NCI-H524 treated with DMSO at 0.1 percent for 48 hours (cell line): ENCODE data around the gene ALX4.

ENCODE experiments used
- DNase-seq: peaks from one replicate; lab custom pipeline; 2025; lab: John Stamatoyannopoulos, UW

Gene ALX4

DNA sequence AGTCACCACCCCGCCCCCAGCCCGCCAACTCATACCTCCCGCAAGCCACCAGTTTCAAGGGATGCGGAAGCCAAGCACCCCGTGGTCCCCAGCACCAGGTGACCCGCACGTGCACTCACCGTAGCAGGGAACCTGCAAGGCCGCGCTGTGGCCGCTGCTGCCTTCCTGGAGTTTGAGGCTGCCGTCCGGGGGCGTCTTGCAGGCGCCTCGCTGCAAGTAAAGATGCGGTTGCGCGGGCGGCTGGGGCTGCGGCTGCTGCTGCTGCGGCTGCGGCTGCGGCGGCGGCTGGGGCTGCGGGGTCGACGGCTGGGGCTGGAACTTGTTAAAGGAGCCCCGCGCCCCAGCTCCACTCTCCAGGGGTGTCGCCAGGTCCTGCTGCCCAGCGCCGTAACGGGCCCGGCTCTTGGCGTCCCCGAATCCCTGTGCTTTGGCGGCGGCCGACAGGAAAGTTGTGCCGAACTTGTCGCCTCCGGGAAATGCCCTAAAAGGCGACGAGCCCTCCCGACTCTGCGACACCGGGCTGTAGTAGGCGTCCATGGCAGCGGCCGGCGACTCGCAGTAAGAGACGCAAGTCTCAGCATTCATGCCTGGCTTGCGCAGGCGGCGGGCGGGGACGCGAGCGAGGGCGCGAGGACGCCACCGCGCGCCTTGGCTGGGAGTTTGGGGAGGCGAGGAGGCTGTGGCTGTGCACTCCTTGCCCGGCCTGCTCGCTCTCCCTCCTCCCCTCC is at the start of gene ALX4:
Gene ALX4, minus strand, starts transcription at position 662 of the 728 bp plus-strand sequence. Its CDS starts 77 bp downstream, at position 585.
- DNase-seq, result no peak

DNA sequence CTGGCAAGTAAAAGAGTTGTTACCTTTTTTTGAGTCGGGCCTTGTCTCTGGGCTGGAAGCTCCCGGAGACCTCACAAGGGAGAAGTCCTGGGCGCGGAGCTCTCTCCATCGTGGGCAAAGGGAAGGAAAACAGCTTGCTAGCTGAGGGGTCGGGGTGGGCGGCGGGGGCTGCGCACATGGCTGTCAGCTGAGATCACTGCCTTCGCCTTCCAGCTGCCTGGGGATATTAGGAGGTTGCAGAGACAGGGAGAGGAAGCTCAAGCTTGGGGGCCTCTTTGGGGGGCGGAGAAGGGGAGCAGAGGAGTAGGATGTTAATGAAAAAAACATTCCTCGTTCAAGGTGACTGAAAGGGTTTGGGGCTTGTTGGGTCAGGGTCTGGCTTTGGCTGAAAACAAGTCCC is 49.2 kb upstream of the ALX4 start:
- no peak for DNase-seq

DNA sequence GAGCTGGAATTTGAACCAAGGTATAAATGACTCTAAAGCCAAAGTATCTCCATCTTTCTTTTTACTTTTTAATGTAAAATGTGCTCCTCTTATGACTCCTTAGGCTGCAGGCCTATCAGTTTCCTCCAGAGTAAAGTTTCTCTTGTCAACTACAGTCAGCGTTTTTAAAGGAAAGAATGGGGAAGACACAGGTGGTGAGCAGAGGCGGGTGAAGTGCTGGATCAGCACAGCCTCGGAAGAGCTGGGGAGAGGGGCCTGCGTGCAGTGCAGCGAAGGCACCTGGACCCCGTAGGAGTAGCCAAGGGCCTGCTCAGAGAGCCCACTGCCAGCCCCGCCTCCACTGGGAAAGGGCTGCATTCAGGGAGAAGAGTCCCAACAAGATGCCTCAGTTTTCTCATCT is 48.8 kb upstream of the ALX4 start:
- no peak for DNase-seq

DNA sequence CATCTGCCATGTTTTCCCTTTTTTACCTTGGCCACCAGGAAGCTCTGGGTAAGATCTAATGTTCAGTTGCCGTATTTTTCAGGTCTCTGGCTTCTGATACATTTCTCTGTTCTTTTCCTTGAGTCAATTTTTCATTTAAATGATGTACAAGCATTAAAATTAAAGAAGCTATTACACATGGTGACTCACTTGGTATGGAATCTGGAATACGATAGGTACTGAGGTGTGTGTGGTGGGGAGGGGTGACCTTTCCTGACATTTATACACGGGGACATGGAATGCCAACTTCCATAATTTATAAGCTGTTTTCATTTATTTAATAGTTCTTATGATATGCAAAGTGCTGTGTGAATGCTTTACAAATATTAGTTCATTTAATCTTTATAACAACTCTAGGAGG is 47.8 kb upstream of the ALX4 start:
- DNase-seq, result no peak

DNA sequence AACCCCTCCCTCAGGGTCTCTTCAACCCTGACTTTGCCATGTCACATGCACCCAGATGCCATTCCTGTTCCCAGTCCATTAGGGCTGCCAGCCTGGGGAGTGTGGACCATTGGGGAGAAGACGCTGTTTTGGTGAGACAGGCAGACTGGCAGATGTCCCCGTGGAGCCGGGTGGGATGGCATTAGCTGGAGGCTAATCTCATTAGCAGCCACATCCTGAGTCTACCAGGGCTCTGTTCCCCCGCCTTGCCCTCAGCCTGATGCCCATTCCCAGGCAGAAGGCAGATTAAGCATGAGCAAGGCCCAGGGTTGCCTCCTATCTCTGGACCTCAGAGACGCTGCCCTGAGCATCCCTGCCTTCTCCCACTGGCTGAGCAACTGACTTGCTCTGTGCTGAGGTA is 46.4 kb upstream of the ALX4 start:
- DNase-seq, result peak; percentile 78

DNA sequence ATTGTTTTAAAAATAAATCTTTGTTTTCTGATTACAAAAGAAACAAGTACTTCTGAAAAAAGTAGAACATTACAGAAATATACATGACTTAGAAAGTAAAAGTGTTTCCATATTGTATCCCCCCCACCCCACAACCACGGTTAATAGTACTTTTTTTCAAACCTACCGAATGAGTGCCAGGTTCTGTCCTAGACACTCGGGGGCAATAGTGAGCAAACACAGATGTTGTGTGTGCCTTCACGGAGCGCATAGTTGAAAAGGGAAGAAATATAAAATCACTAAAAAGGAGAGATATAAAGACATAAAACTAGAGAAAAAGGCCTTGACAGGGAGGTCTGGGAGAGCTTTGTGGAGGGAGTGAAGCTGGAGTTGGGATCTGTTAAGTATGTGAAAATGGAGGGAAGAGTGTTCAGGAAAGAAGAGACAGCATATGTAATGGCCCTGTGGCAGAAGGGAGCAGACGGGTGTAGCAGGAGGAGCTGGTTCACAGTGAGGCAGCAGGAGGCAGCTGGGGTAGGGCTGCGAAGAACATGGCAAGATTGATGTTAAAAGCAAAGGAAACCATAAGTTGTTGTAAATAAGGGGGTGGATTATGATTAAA is 42.1 kb upstream of the ALX4 start:
- DNase-seq, result no peak

DNA sequence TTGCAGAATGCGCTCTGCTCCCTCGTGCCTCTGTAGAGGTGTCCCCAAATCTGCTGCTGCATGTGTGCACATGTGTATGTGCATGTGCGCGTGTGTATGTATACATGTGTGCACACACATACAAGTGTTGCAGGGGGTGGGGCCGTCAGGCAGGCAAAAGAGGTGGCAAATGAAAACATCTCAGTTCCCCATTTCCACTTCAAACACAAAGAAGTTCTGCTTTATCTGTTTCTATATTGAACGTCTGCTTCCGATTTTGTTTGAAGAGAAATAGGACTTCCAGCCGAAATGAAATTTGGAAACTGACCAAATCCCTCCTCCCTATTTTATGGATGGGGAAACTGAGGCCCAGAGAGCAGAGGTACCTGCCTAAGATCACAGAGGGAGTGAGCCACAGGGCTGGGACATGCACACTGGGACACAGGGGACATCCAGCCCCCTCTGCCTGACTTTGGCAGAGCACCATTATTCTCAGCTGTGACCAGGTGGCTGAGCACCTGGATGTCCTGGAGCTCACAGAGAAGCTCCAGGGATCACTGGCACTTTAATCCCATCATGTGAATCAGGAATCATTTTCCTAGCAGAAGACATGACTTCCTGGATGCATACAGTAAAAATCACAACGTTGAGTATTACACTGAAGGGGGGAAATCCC is 41.2 kb upstream of the ALX4 start:
- DNase-seq, result no peak

DNA sequence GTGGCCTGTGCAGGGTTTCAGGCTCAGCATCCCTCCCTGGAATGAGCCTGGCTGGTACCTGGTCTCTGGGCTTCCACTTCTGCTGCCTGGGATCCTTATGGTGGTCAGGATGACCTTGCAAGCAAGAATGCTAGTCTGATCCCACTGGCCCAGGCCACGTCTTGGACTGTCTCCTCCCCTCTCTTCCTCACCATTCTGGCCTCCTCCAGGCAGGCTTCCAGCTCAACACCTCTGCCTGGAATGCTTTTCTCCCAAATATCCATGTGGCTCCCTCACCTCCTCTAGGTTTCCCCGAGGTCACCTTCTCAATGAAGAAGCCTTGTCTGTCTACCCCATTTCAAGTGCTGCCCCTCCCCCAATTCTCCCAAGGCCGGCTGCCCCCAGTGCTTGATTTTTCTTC is 39.4 kb upstream of the ALX4 start:
- DNase-seq, result no peak

DNA sequence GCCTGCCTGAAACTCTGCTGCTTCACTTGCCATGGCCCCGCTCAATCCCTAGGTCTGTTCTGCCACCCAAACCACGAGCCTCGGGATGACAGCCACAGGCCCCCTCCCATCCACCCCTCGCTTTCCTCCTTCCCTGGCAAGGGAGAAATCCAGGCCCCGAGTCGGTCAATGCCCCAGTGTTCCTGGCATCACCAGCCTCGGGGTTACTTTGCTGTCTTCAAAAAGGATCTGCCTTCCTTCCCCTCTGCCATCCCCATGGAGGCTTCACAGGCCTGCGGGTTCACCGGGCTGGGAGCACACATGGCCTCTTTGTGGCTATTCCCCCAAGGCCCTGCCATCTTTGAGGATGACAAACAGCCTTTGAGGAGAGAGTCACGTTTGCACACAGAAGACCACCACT is 38.8 kb upstream of the ALX4 start:
- DNase-seq, result no peak

DNA sequence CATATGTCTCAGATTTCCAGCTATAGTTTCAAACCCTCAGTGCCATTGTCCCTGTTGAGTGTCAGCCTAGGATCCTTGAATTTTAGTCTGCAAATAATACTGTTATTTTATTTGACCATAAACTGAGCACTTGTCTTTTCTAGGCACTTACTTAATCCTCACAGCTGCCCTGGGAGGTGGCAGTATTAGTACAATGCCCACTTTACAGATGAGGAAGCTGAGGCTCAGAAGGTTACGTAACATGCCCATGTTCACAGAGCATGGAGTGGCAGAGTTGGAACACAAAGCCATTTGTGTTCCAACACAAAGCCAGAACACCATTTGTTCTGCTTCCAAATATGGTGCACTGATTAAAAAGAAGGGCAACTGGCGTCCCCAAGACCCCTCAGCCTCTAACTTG is 38.2 kb upstream of the ALX4 start:
- no peak for DNase-seq

DNA sequence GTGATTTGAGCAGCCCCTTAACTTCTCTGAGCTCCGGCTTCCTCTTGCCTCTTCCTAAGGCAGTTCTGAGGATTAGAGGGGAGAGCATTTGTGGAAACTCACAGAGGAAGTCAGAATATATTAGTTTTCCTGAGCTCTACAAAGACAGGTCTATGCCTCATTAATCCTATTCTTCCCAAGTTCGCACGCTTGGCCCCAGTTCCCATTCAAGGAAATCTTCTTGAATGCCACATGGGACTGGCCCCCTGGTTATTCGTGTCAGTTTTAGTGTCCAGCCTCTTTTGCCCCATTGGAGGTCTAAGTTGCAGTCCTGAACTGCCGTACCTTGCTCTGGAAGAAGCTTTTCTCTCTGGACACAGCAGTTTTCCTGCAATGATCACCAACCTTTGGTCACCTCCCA is 37.6 kb upstream of the ALX4 start:
- DNase-seq, result no peak

DNA sequence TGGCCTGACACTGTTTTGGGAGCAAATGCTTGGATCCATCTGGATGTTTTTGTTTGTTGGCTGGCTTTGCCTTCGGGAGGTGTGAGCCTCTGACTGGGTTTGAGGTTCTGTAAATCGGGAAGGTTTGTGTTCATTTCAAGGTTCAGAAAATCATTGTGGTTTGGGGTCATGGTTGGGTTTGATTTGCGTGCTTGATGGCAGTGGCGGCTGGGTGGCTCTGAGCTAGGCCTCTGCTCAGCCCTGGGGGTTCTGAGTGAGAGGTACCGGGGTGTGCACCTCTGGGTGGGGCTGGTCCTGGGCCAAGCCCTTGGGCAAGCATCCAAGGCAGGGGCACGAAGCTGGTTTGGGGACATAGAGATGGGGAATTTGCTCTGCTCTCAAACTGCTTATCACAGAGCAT is 37.0 kb upstream of the ALX4 start:
- DNase-seq, result no peak

DNA sequence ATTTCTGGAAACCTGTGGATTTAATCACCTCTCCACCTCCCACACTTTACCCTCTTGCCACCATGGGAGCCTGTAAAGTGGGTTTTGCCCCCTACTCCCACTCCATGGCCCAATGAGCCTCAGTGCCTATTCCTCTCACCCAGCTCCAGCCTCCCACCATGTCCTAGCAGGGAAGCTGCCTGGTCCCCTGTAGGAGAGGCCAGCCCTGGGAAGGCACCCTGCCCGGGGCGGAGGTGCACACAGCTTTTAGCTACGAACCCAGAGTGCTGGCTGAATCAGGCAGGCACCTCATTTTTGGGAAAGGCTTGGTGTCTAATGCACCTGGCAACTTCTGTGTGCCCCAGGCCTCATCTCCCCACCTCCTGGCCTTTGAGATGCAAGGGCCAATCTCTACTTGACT is 35.8 kb upstream of the ALX4 start:
- no peak for DNase-seq

DNA sequence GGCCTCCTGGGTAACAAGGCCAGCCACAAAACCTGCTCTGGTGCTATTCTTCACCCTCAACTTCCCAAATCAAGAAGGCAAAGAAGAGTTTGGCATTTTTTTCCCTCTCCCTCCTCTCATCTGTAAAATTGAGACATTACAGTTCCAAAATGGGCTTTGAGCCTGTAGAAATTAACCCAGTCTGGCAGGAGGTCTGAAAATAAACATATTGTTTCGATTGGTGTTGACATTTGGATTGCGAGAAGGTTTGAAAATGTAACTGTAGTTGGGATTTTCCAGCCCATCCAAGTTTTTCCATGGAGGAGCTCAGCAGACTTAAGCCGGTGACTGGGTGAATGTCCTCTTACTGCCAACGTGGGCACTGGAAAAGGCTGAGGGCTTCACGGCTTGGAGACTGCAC is 35.0 kb upstream of the ALX4 start:
- DNase-seq, result no peak

DNA sequence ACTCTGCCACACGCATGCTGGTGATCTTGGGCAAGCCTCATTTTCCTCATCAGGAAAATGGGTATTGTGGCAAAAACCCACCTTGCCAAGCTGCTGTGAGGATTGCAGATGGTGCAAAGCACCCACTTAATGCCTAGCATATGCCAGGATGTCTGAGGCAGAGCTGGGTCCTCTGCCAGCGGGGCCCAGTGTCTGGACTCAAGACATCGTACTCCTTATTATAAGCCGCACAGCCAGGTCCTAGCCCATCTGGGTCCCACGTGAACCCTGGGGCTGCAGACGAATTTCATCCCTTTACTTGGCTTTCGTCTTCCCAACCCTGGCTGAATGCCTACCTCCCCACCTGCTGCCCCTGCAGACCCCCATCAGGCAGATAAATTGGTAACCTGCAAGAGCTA is 34.5 kb upstream of the ALX4 start:
- DNase-seq, result no peak

DNA sequence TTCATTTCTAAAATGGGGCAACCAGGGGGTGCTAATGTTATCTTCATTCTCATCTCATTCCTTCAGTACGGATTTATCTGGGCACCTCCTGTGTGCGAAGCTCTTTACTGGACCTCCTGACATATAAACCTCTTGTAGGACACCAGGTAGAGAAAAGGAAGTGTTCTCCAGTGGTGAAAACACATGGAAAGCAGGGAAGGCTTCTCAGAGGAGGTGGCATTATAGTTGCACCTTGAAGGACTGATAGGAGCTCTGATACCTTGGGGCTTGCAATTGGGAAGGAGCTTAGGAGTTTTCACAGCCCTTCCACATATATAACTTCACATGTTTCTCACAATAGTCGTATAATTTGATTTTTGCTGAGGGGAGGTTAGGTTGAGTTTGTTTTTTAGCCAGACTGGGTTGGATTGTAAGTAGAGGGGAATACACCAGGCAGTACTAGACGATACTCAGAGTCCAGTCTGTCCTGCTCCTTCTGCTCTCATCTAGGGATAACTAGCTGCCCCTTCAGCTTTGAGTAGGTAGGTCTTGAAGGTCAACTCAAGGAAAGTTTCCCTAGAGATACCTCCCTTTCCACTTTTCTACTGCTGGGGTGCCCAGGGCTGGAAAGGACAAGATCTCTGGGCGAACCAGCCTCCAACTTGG is 34.0 kb upstream of the ALX4 start:
- DNase-seq, result no peak

DNA sequence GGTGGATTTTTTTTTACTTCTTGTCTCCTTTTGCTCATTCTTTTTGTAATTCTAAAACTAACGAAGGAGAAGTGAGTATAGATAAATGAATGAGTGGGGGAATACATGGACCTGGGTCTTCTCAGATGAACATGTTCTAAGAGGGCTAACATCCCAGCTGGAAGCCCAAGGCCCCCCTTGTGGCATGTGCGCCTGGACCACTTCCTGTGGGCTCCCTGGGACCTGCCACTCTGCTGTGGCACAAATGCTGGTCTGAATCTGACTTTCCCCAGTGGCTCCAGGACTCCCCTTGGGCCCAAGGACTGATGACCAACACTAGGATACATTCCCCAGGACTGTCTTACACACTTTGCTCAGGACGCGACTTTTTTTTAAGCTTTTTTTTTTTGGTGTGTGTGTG is 32.7 kb upstream of the ALX4 start:
- DNase-seq, result no peak

DNA sequence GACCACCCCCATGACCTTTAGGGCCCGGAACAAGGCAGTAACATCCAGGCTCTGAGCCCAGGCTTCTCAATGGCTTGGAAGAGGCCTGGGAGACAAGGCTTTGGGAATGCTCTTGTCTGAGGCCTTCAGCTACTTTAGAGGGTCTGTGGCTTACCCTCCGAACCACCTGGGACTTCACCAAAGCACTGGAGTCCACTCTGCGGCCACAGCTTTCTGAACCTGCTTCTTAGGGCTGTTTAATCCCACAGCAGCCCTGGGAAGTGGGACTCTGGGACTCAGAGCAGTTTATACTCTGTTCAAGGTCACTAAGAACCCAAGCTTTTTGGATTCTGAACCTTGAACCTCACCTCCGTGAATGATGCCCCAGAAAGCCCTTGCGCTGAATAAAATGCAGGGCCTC is 30.7 kb upstream of the ALX4 start:
- no peak for DNase-seq

DNA sequence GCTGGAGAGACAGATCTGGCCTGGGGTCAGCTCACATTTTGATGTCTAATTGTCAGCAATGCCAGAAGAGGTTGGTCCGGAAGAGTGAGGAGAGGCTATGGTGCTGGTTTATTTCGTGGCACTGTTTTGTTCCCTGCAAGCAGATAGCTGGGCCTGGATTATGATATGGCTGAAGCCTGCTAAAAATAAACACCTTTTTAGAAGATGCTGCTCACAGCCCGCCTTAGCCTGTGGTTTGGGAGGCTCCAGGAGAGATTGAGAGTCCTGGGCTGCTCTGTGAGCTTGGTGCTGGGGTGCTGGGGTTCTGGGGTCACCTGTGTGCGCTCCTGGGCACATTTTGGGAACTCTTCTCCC is 29.6 kb upstream of the ALX4 start:
- DNase-seq, result no peak

DNA sequence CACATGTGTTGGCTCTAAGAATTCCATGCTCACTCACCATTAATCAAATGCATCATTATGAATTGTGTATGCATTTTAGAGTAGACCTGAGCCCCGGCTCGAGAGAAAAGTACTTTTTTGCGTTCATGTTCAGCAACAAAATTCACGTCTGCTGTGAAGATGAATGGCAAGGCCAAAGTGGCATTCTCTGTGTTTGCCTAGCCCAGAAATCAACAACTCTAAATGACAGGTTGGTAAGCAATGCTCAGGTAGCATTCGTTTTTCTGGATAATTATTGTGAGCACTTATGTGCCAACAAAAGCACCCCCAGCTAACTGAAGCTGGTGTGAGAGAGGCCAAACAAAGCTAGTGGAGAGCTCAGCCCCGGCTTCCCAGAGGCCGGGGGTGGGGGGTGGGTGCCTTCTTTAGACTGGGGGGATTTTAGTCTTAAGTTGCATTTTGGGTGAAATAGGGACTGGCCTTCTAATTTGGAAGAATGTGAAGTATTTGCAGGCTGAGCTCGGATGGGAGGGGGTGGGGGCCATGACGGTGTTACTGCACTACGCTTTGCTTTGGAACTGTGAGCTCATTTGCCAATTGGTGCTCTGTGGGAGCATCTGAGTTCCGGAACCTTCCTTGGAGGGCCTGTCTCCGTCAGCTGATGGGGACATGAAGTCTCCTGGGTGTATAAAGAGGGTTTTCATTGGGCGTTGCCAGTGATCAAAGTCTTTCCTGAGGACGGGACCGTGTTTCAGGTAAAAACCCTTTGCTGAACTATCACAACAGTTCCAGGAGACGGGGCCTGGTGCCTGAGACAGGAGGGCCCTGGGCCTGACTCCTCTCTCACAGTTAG is 29.0 kb upstream of the ALX4 start:
- no peak for DNase-seq

DNA sequence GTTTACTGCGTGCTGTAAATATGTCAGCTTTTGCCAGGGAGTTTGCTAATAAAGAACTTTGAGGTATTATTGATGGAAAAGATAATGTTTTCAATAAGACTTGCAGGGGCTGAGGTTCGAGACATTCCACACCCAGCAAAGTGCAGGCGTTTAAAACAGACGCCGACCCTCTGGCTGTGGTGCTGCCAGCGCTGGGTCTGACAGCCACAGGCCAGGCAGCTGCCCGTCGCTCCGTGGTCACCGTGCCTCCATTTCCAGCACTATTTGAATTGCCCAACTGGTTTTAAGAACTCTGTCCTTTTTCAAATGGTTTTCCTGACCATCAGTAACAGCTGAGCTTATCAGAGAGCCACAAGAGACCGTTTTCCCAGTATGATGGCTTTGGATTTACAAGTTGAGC is 28.1 kb upstream of the ALX4 start:
- DNase-seq, result no peak

DNA sequence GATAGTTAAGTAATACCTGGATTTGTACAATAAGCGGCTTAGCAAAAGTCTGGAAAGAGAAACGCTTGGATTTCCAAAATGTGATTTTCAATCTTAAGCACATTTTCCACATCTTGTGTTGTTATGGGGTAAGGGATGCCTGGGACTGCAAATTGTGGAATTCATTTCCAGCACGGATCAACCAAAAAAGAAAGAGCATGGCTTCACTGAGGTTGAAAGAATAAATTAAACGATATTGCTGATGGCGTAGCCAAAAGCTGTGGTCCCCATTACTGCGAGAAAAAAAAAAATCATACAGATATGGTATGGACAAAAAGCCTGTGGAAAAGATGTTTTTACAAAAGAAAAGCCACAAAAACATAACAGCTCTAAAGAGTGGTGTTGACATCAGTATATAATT is 26.0 kb upstream of the ALX4 start:
- DNase-seq, result no peak
